GM12878 (cell line): Measurements from ENCODE around the gene ZSCAN4. TPM values are rescaled to one million over a fixed set of nuclear protein-coding genes. Genes with fewer than 3 reads are reported as not detected.

Source experiments
- ATAC-seq: fragments of 200-7000 bp; cut with Tn5 transposase; 3 replicates; pipeline ENCODE4 v1.9.1; 2020; ENCODE audit warnings: mild to moderate bottlenecking, moderate library complexity
- BruUV-seq: library from RNA; stranded (reverse); fragments of 400-500 nt; replicated peaks from 2 replicates; lab custom pipeline; 2021; lab: Mats Ljungman, UMichigan
- CTCF ChIA-PET: fragments of 300-600 bp; sonication (Branson Sonifier 250); formaldehyde crosslinking; extraction: SDS; loops from one replicate; lab custom pipeline; 2021; ENCODE audit warnings: inconsistent platforms; lab: Yijun Ruan, JAX
- POLR2A ChIA-PET: fragments of 350-600 bp; formaldehyde crosslinking; extraction: SDS; loops from one replicate; lab custom pipeline; 2021; ENCODE audit warnings: inconsistent platforms; lab: Charles Lee
- RAD21 ChIA-PET: fragments of 300-600 bp; sonication (Branson Sonifier 250); formaldehyde crosslinking; loops from one replicate; lab custom pipeline; 2023; ENCODE audit warnings: antibody characterized with exemption; ENCODE audit not compliant: unreplicated experiment; lab: Charles Lee
- SMC1A ChIA-PET: fragments of 300-600 bp; sonication (Branson Sonifier 250); formaldehyde crosslinking; loops from one replicate; lab custom pipeline; 2023; ENCODE audit not compliant: unreplicated experiment, uncharacterized antibody; lab: Charles Lee
- DNase-seq: peaks from one replicate; pipeline ENCODE4 v3.0.0-alpha.2; 2011; ENCODE audit warnings: low read depth, low spot score
- FAIRE-seq: peaks from 3 replicates; lab custom pipeline; 2011; peaks lifted over from hg19 to GRCh38; lab: Jason Lieb, UNC
- H2AFZ ChIP-seq: 2 replicates; pipeline ENCODE4 v1.6.0; 2011; ENCODE audit warnings: low read depth, low read length, control low read depth; ENCODE audit not compliant: control insufficient read depth
- H3K27ac ChIP-seq: 2 replicates; pipeline ENCODE4 v1.5.1; 2011; ENCODE audit warnings: control low read depth; ENCODE audit not compliant: control insufficient read depth, insufficient read depth
- H3K27me3 ChIP-seq, 2 experiments: replicated peaks in 1 of 2; 2 replicates each; pipeline versions ENCODE4 v1.6.0 to v1.6.1; 2011; ENCODE audit warnings: low read length in 1 of 2; ENCODE audit not compliant: control insufficient read depth in 2 of 2, insufficient read depth in 2 of 2
- H3K36me3 ChIP-seq, 2 experiments: 2 replicates each; pipeline ENCODE4 v1.5.1; 2011; ENCODE audit warnings: low read length in 1 of 2; ENCODE audit not compliant: control insufficient read depth in 2 of 2, insufficient read depth in 2 of 2
- H3K4me1 ChIP-seq: 2 replicates; pipeline ENCODE4 v1.6.1; 2011; ENCODE audit warnings: mild to moderate bottlenecking, low read length, moderate library complexity, mixed read lengths; ENCODE audit not compliant: control insufficient read depth, insufficient read depth
- H3K4me2 ChIP-seq: 2 replicates; pipeline ENCODE4 v1.6.0; 2011; ENCODE audit warnings: control low read depth; ENCODE audit not compliant: control insufficient read depth, insufficient read depth
- H3K4me3 ChIP-seq: fragments of 200-600 bp; sonication (generic); 2 replicates; pipeline ENCODE4 v1.5.1; 2016
- H3K79me2 ChIP-seq: 2 replicates; pipeline ENCODE4 v1.6.0; 2011; ENCODE audit warnings: low read length; ENCODE audit not compliant: control insufficient read depth, insufficient read depth
- H3K9ac ChIP-seq: 2 replicates; pipeline ENCODE4 v1.8.0; 2011; ENCODE audit warnings: low read length, control low read depth, mixed read lengths; ENCODE audit not compliant: control insufficient read depth, insufficient read depth
- H3K9me3 ChIP-seq: replicated peaks from 3 replicates; pipeline ENCODE4 v1.5.1; 2011; ENCODE audit warnings: mild to moderate bottlenecking, low read length; ENCODE audit not compliant: control insufficient read depth, insufficient read depth
- H4K20me1 ChIP-seq: 2 replicates; pipeline ENCODE4 v1.6.0; 2011; ENCODE audit not compliant: control insufficient read depth, insufficient read depth
- CHD4 ChIP-seq: fragments of 200-600 bp; sonication (generic); IDR thresholded peaks from 2 replicates; pipeline ENCODE4 v1.6.1; 2016; ENCODE audit warnings: mild to moderate bottlenecking
- CREM ChIP-seq: IDR thresholded peaks from 2 replicates; pipeline ENCODE4 v1.6.1; 2014; ENCODE audit warnings: antibody characterized with exemption, low read depth
- E2F4 ChIP-seq: IDR thresholded peaks from 2 replicates; pipeline ENCODE4 v1.6.1; 2012; ENCODE audit warnings: low read depth, low read length, improper control_type of control experiment
- EED ChIP-seq: sonication (generic); IDR thresholded peaks from 2 replicates; pipeline ENCODE4 v1.6.1; 2016; ENCODE audit warnings: antibody characterized with exemption, low read depth
- MXI1 ChIP-seq: fragments of 150-350 bp; IDR thresholded peaks from 2 replicates; pipeline ENCODE4 v1.6.1; 2011; ENCODE audit warnings: low read depth, mild to moderate bottlenecking, inconsistent platforms, low read length, improper control_type of control experiment
- NFXL1 ChIP-seq: fragments of 450-650 bp; IDR thresholded peaks from 2 replicates; pipeline ENCODE4 v1.6.1; 2017; ENCODE audit warnings: antibody characterized with exemption, mild to moderate bottlenecking, borderline replicate concordance
- NKRF ChIP-seq: fragments of 450-650 bp; conservative IDR thresholded peaks from 2 replicates; pipeline ENCODE4 v1.6.1; 2017; ENCODE audit warnings: mild to moderate bottlenecking, moderate library complexity
- NR2C1 ChIP-seq: fragments of 450-650 bp; IDR thresholded peaks from 2 replicates; pipeline ENCODE4 v1.6.1; 2017; ENCODE audit warnings: antibody characterized with exemption, mild to moderate bottlenecking, moderate library complexity
- NR2C2 ChIP-seq: IDR thresholded peaks from 2 replicates; pipeline ENCODE4 v1.6.1; 2011; ENCODE audit warnings: borderline replicate concordance, low read depth; ENCODE audit not compliant: control insufficient read depth, insufficient read length
- PAX8 ChIP-seq: fragments of 450-650 bp; IDR thresholded peaks from 2 replicates; pipeline ENCODE4 v1.6.1; 2017; ENCODE audit warnings: mild to moderate bottlenecking, moderate library complexity
- POU2F2 ChIP-seq: IDR thresholded peaks from 3 replicates; pipeline ENCODE4 v1.6.1; 2011; ENCODE audit warnings: low read depth, mild to moderate bottlenecking, low read length, borderline replicate concordance
- RAD51 ChIP-seq: fragments of 450-650 bp; IDR thresholded peaks from 2 replicates; pipeline ENCODE4 v1.6.1; 2016; ENCODE audit warnings: moderate library complexity, mild to moderate bottlenecking, inconsistent platforms
- RCOR1 ChIP-seq: conservative IDR thresholded peaks from 2 replicates; pipeline ENCODE4 v1.6.1; 2012; ENCODE audit warnings: low read depth, low read length, improper control_type of control experiment
- SMC3 ChIP-seq: IDR thresholded peaks from 2 replicates; pipeline ENCODE4 v1.6.1; 2011; ENCODE audit warnings: low read length, improper control_type of control experiment, borderline replicate concordance
- SREBF2 ChIP-seq: IDR thresholded peaks from 2 replicates; pipeline ENCODE4 v1.6.1; 2012; ENCODE audit warnings: mild to moderate bottlenecking, low read length
- TCF12 ChIP-seq: IDR thresholded peaks from 2 replicates; pipeline ENCODE4 v1.6.1; 2011; ENCODE audit warnings: low read depth, mild to moderate bottlenecking, low read length
- ZNF384 ChIP-seq: IDR thresholded peaks from 2 replicates; pipeline ENCODE4 v1.6.1; 2012; ENCODE audit warnings: low read depth, mild to moderate bottlenecking, low read length, improper control_type of control experiment, borderline replicate concordance
- WGBS: methylation state at CpG from one replicate; pipeline ENCODE4 v1.1.6; 2016; ENCODE audit warnings: low lambda C conversion rate; ENCODE audit not compliant: insufficient replicate concordance, insufficient coverage; ENCODE audit errors: missing lambda C conversion rate; 5-methylcytosine and 5-hydroxymethylcytosine counted together
- in situ Hi-C: fragments of 300-500 bp; cut with MboI; formaldehyde crosslinking; loops from 9 replicates; pipeline ENCODE4 v1.14.3; 2018; ENCODE audit warnings: mixed read lengths
- intact Hi-C: fragments of 100-400 bp; cut with micrococcal nuclease; formaldehyde crosslinking; loops from one replicate; pipeline ENCODE4 v1.14.2; 2022; ENCODE audit not compliant: unreplicated experiment
- polyA plus RNA-seq, 11 experiments: library from polyadenylated mRNA; depleted of rRNA in 4 of 11; unstranded in 6 of 11; stranded (reverse) in 5 of 11; fragments of >200 nt; fragmentation: Nextera tagmentation in 4 of 11; fragmentation: Illumina TruSeq in 1 of 11; extraction: Ambion mirVana in 4 of 11; extraction: Trizol in 1 of 11; gene quantifications; 1 replicate in 1 of 11; 2 replicates in 10 of 11; pipeline versions ENCODE4 v1.2.1 to v1.2.3, GENCODE V29; 2011 to 2016; ENCODE audit warnings: inconsistent platforms in 2 of 11, missing spikeins in 2 of 11, low read depth in 1 of 11
- total RNA-seq, 4 experiments: library from RNA; depleted of rRNA in 3 of 4; stranded (reverse); fragments of >200 nt in 3 of 4; fragmentation: Illumina TruSeq in 1 of 4; extraction: Trizol in 1 of 4; gene quantifications; 2 replicates each; pipeline versions ENCODE4 v1.2.1 to v1.2.3, GENCODE V29; 2013 to 2021
- TF ChIP-seq, protein P1 (sequence below): IDR thresholded peaks from 2 replicates; pipeline ENCODE4 v1.6.1; 2011; ENCODE audit warnings: borderline replicate concordance, low read depth, mild to moderate bottlenecking, moderate library complexity, low read length; ENCODE audit not compliant: insufficient read depth, poor library complexity, severe bottlenecking

ZSCAN4 gene
- total and polyA plus RNA-seq, 10 of the 15 experiments (the other 5 are each of a cell fraction or from before 2014, with no cell fraction given), result 0.04 to 0.10 (median 0.06) TPM; not detected in 7

- ChIA-PET CTCF (interaction anchor here (1.9 kb wide), 1 partner anchor 10 kb away, joined by 7 read pairs; the partner anchor contains the start of gene ZNF551), SMC1A (no interaction called here), RAD21 (no interaction called here), POLR2A (no interaction called here)
- no peaks in the 10 kb centered on the region for H3K27me3 ChIP-seq
- TF ChIP-seq TCF12, result no peak
- no peak for TF ChIP-seq SREBF2
- TF ChIP-seq PAX8, result no peak
- TF ChIP-seq NR2C1, result no peak
- no peak for TF ChIP-seq POU2F2
- no peak for TF ChIP-seq NR2C2
- no peak for TF ChIP-seq RAD51
- TF ChIP-seq ZNF384, result no peak
- no peak for TF ChIP-seq E2F4
- TF ChIP-seq CREM, result no peak
- TF ChIP-seq SMC3, result no peak
- no peak for TF ChIP-seq EED
- TF ChIP-seq CHD4, result no peak
- TF ChIP-seq RCOR1, result no peak
- no peak for TF ChIP-seq NKRF
- no peak for TF ChIP-seq NFXL1
- TF ChIP-seq, protein P1, sequence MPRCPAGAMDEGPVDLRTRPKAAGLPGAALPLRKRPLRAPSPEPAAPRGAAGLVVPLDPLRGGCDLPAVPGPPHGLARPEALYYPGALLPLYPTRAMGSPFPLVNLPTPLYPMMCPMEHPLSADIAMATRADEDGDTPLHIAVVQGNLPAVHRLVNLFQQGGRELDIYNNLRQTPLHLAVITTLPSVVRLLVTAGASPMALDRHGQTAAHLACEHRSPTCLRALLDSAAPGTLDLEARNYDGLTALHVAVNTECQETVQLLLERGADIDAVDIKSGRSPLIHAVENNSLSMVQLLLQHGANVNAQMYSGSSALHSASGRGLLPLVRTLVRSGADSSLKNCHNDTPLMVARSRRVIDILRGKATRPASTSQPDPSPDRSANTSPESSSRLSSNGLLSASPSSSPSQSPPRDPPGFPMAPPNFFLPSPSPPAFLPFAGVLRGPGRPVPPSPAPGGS, result no peak
- TF ChIP-seq MXI1, result no peak
- DNase-seq (no peak), FAIRE-seq (no peak), ATAC-seq (no peak)
- no peaks in the 10 kb centered on the region for H4K20me1 ChIP-seq
- H2AFZ ChIP-seq, result no peak overlapping the region
- no peaks in the 10 kb centered on the region for H3K4me1 ChIP-seq
- no peaks in the 10 kb centered on the region for H3K79me2 ChIP-seq
- no peak overlapping the region for H3K4me2 ChIP-seq
- in situ Hi-C loops (no loop called here), intact Hi-C loops (no loop called here)
- no peaks in the 10 kb centered on the region for H3K36me3 ChIP-seq
- no peak overlapping the region for H3K9ac ChIP-seq
- 36% methylated on average over 4 of the region's 4 CpGs for WGBS
- no peak overlapping the region for H3K27ac ChIP-seq
- no peak overlapping the region for H3K4me3 ChIP-seq
- H3K9me3 ChIP-seq, result no peaks in the 10 kb centered on the region; the same call in 2 of the 3 replicates
- BruUV-seq, result no TSS peak
Observed at GRCh38 chr19:57672466-57672865, 3.7 kb downstream of the ZSCAN4 start.
